Measurements from ENCODE around the gene RAB17. TPM values are rescaled to one million over a fixed set of nuclear protein-coding genes. Genes with fewer than 3 reads are reported as not detected.

RAB17 gene
- total and polyA plus RNA-seq, 12 donors, result 0.37 to 18.7 (median 5.0) TPM

- DNase-seq, result no peak
- Histone ChIP-seq H3K27me3 (no peaks in the 10 kb centered on the region), H3K4me1 (replicated peaks in 1 of 2) (peaks cover 0 to 14% of the 10 kb centered on the region in 2 donors), H3K27ac (no peak overlapping the region), H3K9me3 (replicated peaks in 1 of 3) (no peaks in the 10 kb centered on the region), H3K36me3 (replicated peaks in 1 of 2) (no peaks in the 10 kb centered on the region), H3K4me3 (no peak overlapping the region)
- 89 to 96% (median 92%) methylated on average over 12 to 19 of the region's 19 CpGs for WGBS, 4 donors
- TF ChIP-seq, protein P1, sequence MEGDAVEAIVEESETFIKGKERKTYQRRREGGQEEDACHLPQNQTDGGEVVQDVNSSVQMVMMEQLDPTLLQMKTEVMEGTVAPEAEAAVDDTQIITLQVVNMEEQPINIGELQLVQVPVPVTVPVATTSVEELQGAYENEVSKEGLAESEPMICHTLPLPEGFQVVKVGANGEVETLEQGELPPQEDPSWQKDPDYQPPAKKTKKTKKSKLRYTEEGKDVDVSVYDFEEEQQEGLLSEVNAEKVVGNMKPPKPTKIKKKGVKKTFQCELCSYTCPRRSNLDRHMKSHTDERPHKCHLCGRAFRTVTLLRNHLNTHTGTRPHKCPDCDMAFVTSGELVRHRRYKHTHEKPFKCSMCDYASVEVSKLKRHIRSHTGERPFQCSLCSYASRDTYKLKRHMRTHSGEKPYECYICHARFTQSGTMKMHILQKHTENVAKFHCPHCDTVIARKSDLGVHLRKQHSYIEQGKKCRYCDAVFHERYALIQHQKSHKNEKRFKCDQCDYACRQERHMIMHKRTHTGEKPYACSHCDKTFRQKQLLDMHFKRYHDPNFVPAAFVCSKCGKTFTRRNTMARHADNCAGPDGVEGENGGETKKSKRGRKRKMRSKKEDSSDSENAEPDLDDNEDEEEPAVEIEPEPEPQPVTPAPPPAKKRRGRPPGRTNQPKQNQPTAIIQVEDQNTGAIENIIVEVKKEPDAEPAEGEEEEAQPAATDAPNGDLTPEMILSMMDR (IDR thresholded peaks at IDR 0.05), result no peak
- no peak for TF ChIP-seq POLR2A (IDR thresholded peaks at IDR 0.05)
- intact Hi-C loops (cut with DNase I), result no loop called here
Measured at GRCh38 chr2:237631801-237632585, 41.5 kb upstream of the RAB17 start.

- Histone ChIP-seq H3K4me1 (replicated peaks in 1 of 2) (peaks cover 0 to 22% of the 10 kb centered on the region in 2 donors), H3K27ac (no peak overlapping the region), H3K4me3 (no peak overlapping the region), H3K27me3 (no peaks in the 10 kb centered on the region), H3K9me3 (replicated peaks in 1 of 3) (no peaks in the 10 kb centered on the region), H3K36me3 (replicated peaks in 1 of 2) (no peaks in the 10 kb centered on the region)
- 86 to 95% (median 91%) methylated on average over 11 to 14 of the region's 14 CpGs for WGBS, 4 donors
- intact Hi-C loops (cut with DNase I), result no loop called here
- DNase-seq, result peak in 2 of 7 donors; percentile 30 to 45
- TF ChIP-seq, protein P1 (IDR thresholded peaks at IDR 0.05), result no peak
- TF ChIP-seq POLR2A (IDR thresholded peaks at IDR 0.05), result no peak
Measured at GRCh38 chr2:237631007-237631785, 40.7 kb upstream of the RAB17 start.

- no peak for TF ChIP-seq POLR2A (IDR thresholded peaks at IDR 0.05)
- TF ChIP-seq, protein P1 (IDR thresholded peaks at IDR 0.05), result no peak
- peaks cover 0 to 23% of the 10 kb centered on the region in 2 donors for H3K4me1 ChIP-seq (replicated peaks in 1 of 2)
- no peak overlapping the region for H3K4me3 ChIP-seq
- H3K27me3 ChIP-seq, result no peaks in the 10 kb centered on the region
- H3K36me3 ChIP-seq (replicated peaks in 1 of 2), result no peaks in the 10 kb centered on the region
- 86 to 95% (median 93%) methylated on average over 6 to 12 of the region's 12 CpGs for WGBS, 4 donors
- H3K9me3 ChIP-seq (replicated peaks in 1 of 3), result no peaks in the 10 kb centered on the region
- DNase-seq, result no peak
- H3K27ac ChIP-seq, result no peak overlapping the region
- intact Hi-C loops (cut with DNase I), result no loop called here
Measured at GRCh38 chr2:237630216-237631000, 39.9 kb upstream of the RAB17 start.

- intact Hi-C loops (cut with DNase I), result no loop called here
- H3K36me3 ChIP-seq (replicated peaks in 1 of 2), result no peaks in the 10 kb centered on the region
- peaks cover 0 to 23% of the 10 kb centered on the region in 2 donors for H3K4me1 ChIP-seq (replicated peaks in 1 of 2)
- H3K4me3 ChIP-seq, result no peak overlapping the region
- 71 to 96% (median 93%) methylated on average over 8 of the region's 8 CpGs for WGBS, 4 donors
- H3K27me3 ChIP-seq, result no peaks in the 10 kb centered on the region
- DNase-seq, result no peak
- H3K27ac ChIP-seq, result no peak overlapping the region
- no peaks in the 10 kb centered on the region for H3K9me3 ChIP-seq (replicated peaks in 1 of 3)
- TF ChIP-seq POLR2A (IDR thresholded peaks at IDR 0.05), result no peak
- TF ChIP-seq, protein P1 (IDR thresholded peaks at IDR 0.05), result no peak
Measured at GRCh38 chr2:237629739-237630138, 39.2 kb upstream of the RAB17 start.

All from adrenal gland (tissue), 12 donors.